Activated CD8-positive, alpha-beta memory T cell treated with anti-CD3 and anti-CD28 coated beads, Interleukin-2, amount 50 U/mL, for 1 hour (primary cell): ENCODE measurements around the gene KCNK15.

Experiments
- DNase-seq: peaks from one replicate; pipeline ENCODE4 v3.0.0-alpha.2; 2020; ENCODE audit errors: extremely low read depth

The KCNK15 gene

GRCh38 chr20:44736170-44737021 lies 9.3 kb upstream of the KCNK15 start:
- DNase-seq = no peak

GRCh38 chr20:44737116-44737515 lies 8.5 kb upstream of the KCNK15 start:
- no peak for DNase-seq

- no peak for DNase-seq
Observed at GRCh38 chr20:44738813-44739477, 6.7 kb upstream of the KCNK15 start.

- DNase-seq = no peak
Observed at GRCh38 chr20:44739942-44740341, 5.7 kb upstream of the KCNK15 start.

- no peak for DNase-seq
Observed at GRCh38 chr20:44742304-44743079, 3.2 kb upstream of the KCNK15 start.

- DNase-seq = no peak
Observed at GRCh38 chr20:44743080-44743701, 2.5 kb upstream of the KCNK15 start.

- no peak for DNase-seq
Observed at GRCh38 chr20:44743916-44744655, 1.6 kb upstream of the KCNK15 start.

GRCh38 chr20:44745122-44745597 lies 505 bp upstream of the KCNK15 start:
- DNase-seq = no peak

GRCh38 chr20:44746367-44747165 lies 901 bp downstream of the KCNK15 start:
- no peak for DNase-seq

GRCh38 chr20:44747166-44748004 lies 1.7 kb downstream of the KCNK15 start:
- DNase-seq = no peak

GRCh38 chr20:44748005-44748370 lies 2.3 kb downstream of the KCNK15 start:
- no peak for DNase-seq

- no peak for DNase-seq
Observed at GRCh38 chr20:44750081-44750805, 4.6 kb downstream of the KCNK15 start.

GRCh38 chr20:44752099-44752931 lies 6.7 kb downstream of the KCNK15 start:
- no peak for DNase-seq

- DNase-seq = no peak
Observed at GRCh38 chr20:44754554-44754953, 8.9 kb downstream of the KCNK15 start.

- no peak for DNase-seq
Observed at GRCh38 chr20:44756011-44756688, 10.5 kb downstream of the KCNK15 start.

- DNase-seq = no peak
Observed at GRCh38 chr20:44756956-44757355, 11.3 kb downstream of the KCNK15 start.
